Transverse colon (tissue), 4 donors: Measurements from ENCODE around the gene SS18. TPM values are rescaled to one million over a fixed set of nuclear protein-coding genes. Genes with fewer than 3 reads are reported as not detected.

ENCODE experiments used
- DNase-seq: peaks from one replicate; pipeline ENCODE4 v3.0.0-alpha.2; 2019
- H3K27ac ChIP-seq, 4 donors: fragments of 200-600 bp; sonication (generic); 2 replicates each; pipeline ENCODE4 v1.5.1; 2016 to 2018; ENCODE audit warnings: inconsistent platforms in 4 of 4
- H3K27me3 ChIP-seq: fragments of 200-600 bp; sonication (generic); 2 replicates; pipeline ENCODE4 v1.5.1; 2017; ENCODE audit warnings: inconsistent platforms
- H3K36me3 ChIP-seq, 4 donors: fragments of 200-600 bp; sonication (generic); 2 replicates each; pipeline ENCODE4 v1.5.1; 2017 to 2019; ENCODE audit warnings: inconsistent platforms in 4 of 4
- H3K4me1 ChIP-seq, 4 donors: fragments of 200-600 bp; sonication (generic); 2 replicates each; pipeline ENCODE4 v1.5.1; 2017 to 2020; ENCODE audit warnings: inconsistent platforms in 4 of 4
- H3K4me3 ChIP-seq, 4 donors: fragments of 200-600 bp; sonication (generic); 1 replicate in 1 of 4; 2 replicates in 3 of 4; pipeline versions ENCODE4 v1.5.1 to v1.6.1; 2017 to 2019; ENCODE audit warnings: inconsistent platforms in 4 of 4
- H3K9me3 ChIP-seq, 2 donors: fragments of 200-600 bp; sonication (generic); 2 replicates each; pipeline ENCODE4 v1.5.1; 2017 to 2019; ENCODE audit warnings: inconsistent platforms in 2 of 2
- CTCF ChIP-seq, 5 experiments: fragments of 200-600 bp in 3 of 5; fragments of 450-650 bp in 2 of 5; sonication (generic) in 3 of 5; IDR thresholded peaks; 1 replicate in 2 of 5; 2 replicates in 3 of 5; pipeline ENCODE4 v1.5.1; 2016 to 2017; ENCODE audit warnings: antibody characterized with exemption in 5 of 5, inconsistent platforms in 3 of 5, mild to moderate bottlenecking in 2 of 5, moderate library complexity in 1 of 5
- EP300 ChIP-seq: sonication (generic); formaldehyde crosslinking; IDR thresholded peaks from one replicate; pipeline ENCODE4 v1.6.1; 2017; ENCODE audit warnings: antibody characterized with exemption, low read depth
- POLR2A ChIP-seq: fragments of 450-650 bp; IDR thresholded peaks from one replicate; pipeline ENCODE4 v1.6.1; 2016; ENCODE audit warnings: antibody characterized with exemption, mild to moderate bottlenecking, moderate library complexity
- POLR2AphosphoS5 ChIP-seq, 3 donors: sonication (generic); formaldehyde crosslinking; IDR thresholded peaks; one replicate each; pipeline ENCODE4 v1.6.1; 2016; ENCODE audit warnings: antibody characterized with exemption in 3 of 3
- WGBS, 2 donors: methylation state at CpG; one replicate each; pipeline ENCODE4 v1.1.5; 2018; ENCODE audit warnings: low coverage in 1 of 2; 5-methylcytosine and 5-hydroxymethylcytosine counted together
- in situ Hi-C, 4 donors: fragments of 200-750 bp; cut with MboI; loops; one replicate each; pipeline versions ENCODE4 v1.15.0 to v1.15.1; 2017; ENCODE audit warnings: low sequenced_read_pairs in 3 of 4, low pct_ligation_motif_present in 1 of 4, low pct_unique_long_range_greater_than_20kb in 1 of 4
- intact Hi-C: fragments of 100-400 bp; cut with DNase I; formaldehyde crosslinking; loops from one replicate; pipeline ENCODE4 v1.15.1; 2023; ENCODE audit warnings: low total_unique reads
- total RNA-seq, 4 donors: library from RNA; depleted of rRNA; stranded (reverse); fragments of >200 nt; gene quantifications; one replicate each; pipeline ENCODE4 v1.1.0, GENCODE V29; 2016

SS18 gene
- total RNA-seq, 4 donors from 2014 or later = 46.8 to 209 (median 138) TPM

- Histone ChIP-seq H3K27me3 (no peaks in the 10 kb centered on the region), H3K4me3 (no peak overlapping the region), H3K9me3 (no peaks in the 10 kb centered on the region), H3K27ac (no peak overlapping the region), H3K4me1 (no peaks in the 10 kb centered on the region), H3K36me3 (no peaks in the 10 kb centered on the region)
- DNase-seq = no peak
- WGBS, 2 donors = 64 to 71% methylated on average over 1 to 2 of the region's 2 CpGs
- TF ChIP-seq POLR2A = no peak
- no peak for TF ChIP-seq CTCF (IDR thresholded peaks at IDR 0.05)
- TF ChIP-seq POLR2AphosphoS5 (IDR thresholded peaks at IDR 0.05) = no peak
- TF ChIP-seq EP300 = no peak
- intact Hi-C loops = no loop called here
- in situ Hi-C loops = no loop called here
Measured at GRCh38 chr18:25979369-25980040, 110.9 kb downstream of the SS18 start.

- intact Hi-C loops (no loop called here), in situ Hi-C loops (no loop called here)
- no peak overlapping the region for H3K27ac ChIP-seq
- H3K36me3 ChIP-seq = no peaks in the 10 kb centered on the region
- H3K9me3 ChIP-seq = no peaks in the 10 kb centered on the region
- TF ChIP-seq POLR2A (no peak), CTCF (IDR thresholded peaks at IDR 0.05) (no peak), EP300 (no peak), POLR2AphosphoS5 (IDR thresholded peaks at IDR 0.05) (no peak)
- H3K27me3 ChIP-seq = no peaks in the 10 kb centered on the region
- no peak for DNase-seq
- WGBS, 2 donors = 64 to 80% methylated on average over 1 to 2 of the region's 2 CpGs
- no peak overlapping the region for H3K4me3 ChIP-seq
- no peaks in the 10 kb centered on the region for H3K4me1 ChIP-seq
Measured at GRCh38 chr18:25976554-25976953, 113.9 kb downstream of the SS18 start.

DNA sequence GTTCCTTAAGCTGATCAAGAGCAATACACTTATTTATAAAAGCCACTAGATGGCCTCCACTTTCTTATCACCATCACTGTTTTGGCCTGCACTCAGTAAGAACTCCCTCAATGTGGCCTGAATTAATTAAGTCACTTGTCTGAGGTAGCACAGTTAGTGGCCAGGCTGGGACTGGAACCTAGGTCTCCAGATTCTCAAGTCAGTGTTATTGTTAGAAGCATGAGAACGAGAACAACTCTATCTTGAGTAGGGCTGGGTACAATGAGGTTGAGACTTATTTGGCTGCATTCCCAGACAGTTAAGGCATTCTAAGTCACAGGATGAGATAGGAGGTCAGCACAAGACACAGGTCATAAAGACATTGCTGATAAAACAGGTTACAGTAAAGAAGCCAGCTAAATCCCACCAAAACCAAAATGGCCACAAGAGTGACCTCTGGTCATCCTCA, 115.8 kb downstream of the SS18 start:
- in situ Hi-C loops = no loop called here
- Histone ChIP-seq H3K4me1 (no peaks in the 10 kb centered on the region), H3K27me3 (no peaks in the 10 kb centered on the region), H3K36me3 (no peaks in the 10 kb centered on the region), H3K4me3 (no peak overlapping the region), H3K27ac (no peak overlapping the region), H3K9me3 (no peaks in the 10 kb centered on the region)
- DNase-seq = no peak
- WGBS, 2 donors = 30% methylated on average over 1 of the region's 1 CpG; no CpG with 5 or more reads in 1 of the 2 donors
- TF ChIP-seq EP300 = no peak
- TF ChIP-seq POLR2AphosphoS5 (IDR thresholded peaks at IDR 0.05) = no peak
- no peak for TF ChIP-seq POLR2A
- TF ChIP-seq CTCF (IDR thresholded peaks at IDR 0.05) = no peak
- intact Hi-C loops = no loop called here

Other genes starting within 250 kb of the SS18 start
- not detected for gene PSMA8, start 43.3 kb upstream of the SS18 start, total RNA-seq
- gene TAF4B, start 135.8 kb upstream of the SS18 start, total RNA-seq = 10 to 100 TPM in 1 of 4 donors, 1 to 10 TPM in 3; 3.7 to 11.9 (median 7.1) TPM